Measurements from ENCODE around the gene ARL2BP. TPM values are rescaled to one million over a fixed set of nuclear protein-coding genes. Genes with fewer than 3 reads are reported as not detected.

The ARL2BP gene
- total and polyA plus RNA-seq, 2 of the 13 experiments (the other 11 are each of a cell fraction or from before 2014, with no cell fraction given): 64.3 to 67.6 TPM

DNA sequence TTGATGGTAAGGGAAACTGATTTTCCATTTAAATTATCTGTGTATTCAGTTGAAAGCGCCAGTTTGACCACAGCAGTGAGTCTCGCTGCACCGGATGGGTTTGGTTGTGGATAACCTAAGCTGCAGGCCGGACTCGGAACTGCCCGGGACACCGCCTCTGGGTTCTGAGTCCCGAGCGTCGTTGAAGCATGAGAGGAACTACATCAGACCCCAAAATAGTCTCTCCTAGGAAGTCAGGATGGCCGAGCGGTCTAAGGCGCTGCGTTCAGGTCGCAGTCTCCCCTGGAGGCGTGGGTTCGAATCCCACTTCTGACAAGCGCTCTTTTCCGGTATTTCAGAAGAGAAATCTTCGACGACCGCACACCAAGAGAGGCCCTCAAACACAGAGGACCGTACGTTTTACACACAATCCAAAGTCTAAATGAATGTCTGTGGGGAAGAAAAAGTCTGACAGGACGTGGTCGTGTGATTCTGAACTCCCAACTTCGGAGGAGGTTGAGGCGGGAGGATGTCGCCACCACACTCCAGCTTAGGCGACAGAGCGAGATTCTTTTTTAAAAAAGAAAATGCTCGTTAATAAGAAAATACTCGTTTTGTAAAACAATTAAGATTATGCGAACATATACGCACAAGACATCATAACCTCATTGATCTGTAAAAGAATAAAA, 54.8 kb downstream of the ARL2BP start (continued):
- TF ChIP-seq, protein P1, sequence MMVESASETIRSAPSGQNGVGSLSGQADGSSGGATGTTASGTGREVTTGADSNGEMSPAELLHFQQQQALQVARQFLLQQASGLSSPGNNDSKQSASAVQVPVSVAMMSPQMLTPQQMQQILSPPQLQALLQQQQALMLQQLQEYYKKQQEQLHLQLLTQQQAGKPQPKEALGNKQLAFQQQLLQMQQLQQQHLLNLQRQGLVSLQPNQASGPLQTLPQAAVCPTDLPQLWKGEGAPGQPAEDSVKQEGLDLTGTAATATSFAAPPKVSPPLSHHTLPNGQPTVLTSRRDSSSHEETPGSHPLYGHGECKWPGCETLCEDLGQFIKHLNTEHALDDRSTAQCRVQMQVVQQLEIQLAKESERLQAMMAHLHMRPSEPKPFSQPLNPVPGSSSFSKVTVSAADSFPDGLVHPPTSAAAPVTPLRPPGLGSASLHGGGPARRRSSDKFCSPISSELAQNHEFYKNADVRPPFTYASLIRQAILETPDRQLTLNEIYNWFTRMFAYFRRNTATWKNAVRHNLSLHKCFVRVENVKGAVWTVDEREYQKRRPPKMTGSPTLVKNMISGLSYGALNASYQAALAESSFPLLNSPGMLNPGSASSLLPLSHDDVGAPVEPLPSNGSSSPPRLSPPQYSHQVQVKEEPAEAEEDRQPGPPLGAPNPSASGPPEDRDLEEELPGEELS (CRISPR knock-in tag; IDR thresholded peaks at IDR 0.05): peak; percentile 68
- TF ChIP-seq ZNF501 (CRISPR knock-in tag; IDR thresholded peaks at IDR 0.05) (peak; percentile 95), SRF (IDR thresholded peaks at IDR 0.05; ENCODE audit: low read depth, low read length) (0 out of 2 replicates have a peak, but pooled peaks have one; percentile 7), NR1H2 (CRISPR knock-in tag; IDR thresholded peaks at IDR 0.05; ENCODE audit: borderline replicate concordance, low read depth) (no peak), SP4 (CRISPR knock-in tag; IDR thresholded peaks at IDR 0.05) (0 out of 2 replicates have a peak, but pooled peaks have one; percentile 51), HNF4A (CRISPR knock-in tag; IDR thresholded peaks at IDR 0.05) (peak; percentile 66), TCF7L2 (IDR thresholded peaks at IDR 0.05; ENCODE audit: low read depth, low read length) (no peak), ZNF10 (CRISPR knock-in tag; IDR thresholded peaks at IDR 0.05; ENCODE audit: borderline replicate concordance, low read depth) (no peak), KLF16 (CRISPR knock-in tag; IDR thresholded peaks at IDR 0.05) (peak in 1 of 2 experiments; percentile 91; a peak in 2 of 4 replicates), NFATC3 (CRISPR knock-in tag; IDR thresholded peaks at IDR 0.05) (peak; percentile 62; the same call in 1 of the 2 replicates), ZNF660 (CRISPR knock-in tag; IDR thresholded peaks at IDR 0.05; ENCODE audit: borderline replicate concordance, low read depth) (no peak), RFX5 (IDR thresholded peaks at IDR 0.05; ENCODE audit: low read depth, low read length) (peak; percentile 52; the same call in 1 of the 2 replicates), SETDB1 (CRISPR knock-in tag; IDR thresholded peaks at IDR 0.05; ENCODE audit: borderline replicate concordance) (no peak), ZNF205 (CRISPR knock-in tag; IDR thresholded peaks at IDR 0.05) (peak; percentile 92), ADNP (CRISPR knock-in tag; IDR thresholded peaks at IDR 0.05) (peak; percentile 69; the same call in 1 of the 2 replicates), ZNF678 (CRISPR knock-in tag; IDR thresholded peaks at IDR 0.05) (no peak)
- TF ChIP-seq, protein P2, sequence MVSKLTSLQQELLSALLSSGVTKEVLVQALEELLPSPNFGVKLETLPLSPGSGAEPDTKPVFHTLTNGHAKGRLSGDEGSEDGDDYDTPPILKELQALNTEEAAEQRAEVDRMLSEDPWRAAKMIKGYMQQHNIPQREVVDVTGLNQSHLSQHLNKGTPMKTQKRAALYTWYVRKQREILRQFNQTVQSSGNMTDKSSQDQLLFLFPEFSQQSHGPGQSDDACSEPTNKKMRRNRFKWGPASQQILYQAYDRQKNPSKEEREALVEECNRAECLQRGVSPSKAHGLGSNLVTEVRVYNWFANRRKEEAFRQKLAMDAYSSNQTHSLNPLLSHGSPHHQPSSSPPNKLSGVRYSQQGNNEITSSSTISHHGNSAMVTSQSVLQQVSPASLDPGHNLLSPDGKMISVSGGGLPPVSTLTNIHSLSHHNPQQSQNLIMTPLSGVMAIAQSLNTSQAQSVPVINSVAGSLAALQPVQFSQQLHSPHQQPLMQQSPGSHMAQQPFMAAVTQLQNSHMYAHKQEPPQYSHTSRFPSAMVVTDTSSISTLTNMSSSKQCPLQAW (CRISPR knock-in tag; IDR thresholded peaks at IDR 0.05): peak; percentile 81
- TF ChIP-seq, protein P3, sequence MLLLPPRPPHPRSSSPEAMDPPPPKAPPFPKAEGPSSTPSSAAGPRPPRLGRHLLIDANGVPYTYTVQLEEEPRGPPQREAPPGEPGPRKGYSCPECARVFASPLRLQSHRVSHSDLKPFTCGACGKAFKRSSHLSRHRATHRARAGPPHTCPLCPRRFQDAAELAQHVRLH (CRISPR knock-in tag; IDR thresholded peaks at IDR 0.05; ENCODE audit: borderline replicate concordance, low read depth): peak; percentile 73
- TF ChIP-seq, protein P4, sequence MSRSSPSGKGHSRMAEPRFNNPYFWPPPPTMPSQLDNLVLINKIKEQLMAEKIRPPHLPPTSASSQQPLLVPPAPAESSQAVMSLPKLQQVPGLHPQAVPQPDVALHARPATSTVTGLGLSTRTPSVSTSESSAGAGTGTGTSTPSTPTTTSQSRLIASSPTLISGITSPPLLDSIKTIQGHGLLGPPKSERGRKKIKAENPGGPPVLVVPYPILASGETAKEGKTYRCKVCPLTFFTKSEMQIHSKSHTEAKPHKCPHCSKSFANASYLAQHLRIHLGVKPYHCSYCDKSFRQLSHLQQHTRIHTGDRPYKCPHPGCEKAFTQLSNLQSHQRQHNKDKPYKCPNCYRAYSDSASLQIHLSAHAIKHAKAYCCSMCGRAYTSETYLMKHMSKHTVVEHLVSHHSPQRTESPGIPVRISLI (CRISPR knock-in tag; IDR thresholded peaks at IDR 0.05; ENCODE audit: borderline replicate concordance): no peak
- TF ChIP-seq, protein P5, sequence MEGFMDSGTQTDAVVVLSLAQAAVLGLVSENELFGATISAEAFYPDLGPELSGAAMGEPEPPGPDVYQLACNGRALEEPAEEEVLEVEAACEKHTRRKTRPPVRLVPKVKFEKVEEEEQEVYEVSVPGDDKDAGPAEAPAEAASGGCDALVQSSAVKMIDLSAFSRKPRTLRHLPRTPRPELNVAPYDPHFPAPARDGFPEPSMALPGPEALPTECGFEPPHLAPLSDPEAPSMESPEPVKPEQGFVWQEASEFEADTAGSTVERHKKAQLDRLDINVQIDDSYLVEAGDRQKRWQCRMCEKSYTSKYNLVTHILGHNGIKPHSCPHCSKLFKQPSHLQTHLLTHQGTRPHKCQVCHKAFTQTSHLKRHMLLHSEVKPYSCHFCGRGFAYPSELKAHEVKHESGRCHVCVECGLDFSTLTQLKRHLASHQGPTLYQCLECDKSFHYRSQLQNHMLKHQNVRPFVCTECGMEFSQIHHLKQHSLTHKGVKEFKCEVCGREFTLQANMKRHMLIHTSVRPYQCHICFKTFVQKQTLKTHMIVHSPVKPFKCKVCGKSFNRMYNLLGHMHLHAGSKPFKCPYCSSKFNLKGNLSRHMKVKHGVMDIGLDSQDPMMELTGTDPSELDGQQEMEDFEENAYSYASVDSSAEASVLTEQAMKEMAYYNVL (CRISPR knock-in tag; IDR thresholded peaks at IDR 0.05; ENCODE audit: borderline replicate concordance): peak; percentile 68
